Spinal cord (tissue), 10 donors: ENCODE measurements around the gene MYOZ3. TPM values are rescaled to one million over a fixed set of nuclear protein-coding genes. Genes with fewer than 3 reads are reported as not detected.

Source experiments
- DNase-seq, 6 donors: peaks; one replicate each; pipeline versions ENCODE4 v3.0.0 to v3.0.0-alpha.2; 2013 to 2015; ENCODE audit warnings: low spot score in 6 of 6, low read depth in 4 of 6
- H3K27ac ChIP-seq: one replicate; pipeline ENCODE4 v1.5.1; 2013; ENCODE audit warnings: low read depth, low read length, control low read depth
- H3K27me3 ChIP-seq: one replicate; pipeline ENCODE4 v1.6.1; 2013; ENCODE audit warnings: low read length; ENCODE audit not compliant: control insufficient read depth, insufficient read depth
- H3K36me3 ChIP-seq: one replicate; pipeline ENCODE4 v1.6.1; 2013; ENCODE audit warnings: low read length; ENCODE audit not compliant: control insufficient read depth, insufficient read depth
- H3K4me1 ChIP-seq: one replicate; pipeline ENCODE4 v1.6.1; 2013; ENCODE audit warnings: low read length; ENCODE audit not compliant: control insufficient read depth, insufficient read depth
- H3K4me3 ChIP-seq: one replicate; pipeline ENCODE4 v1.5.1; 2013; ENCODE audit warnings: low read depth, low read length, control low read depth
- H3K9me3 ChIP-seq: one replicate; pipeline ENCODE4 v1.6.1; 2013; ENCODE audit warnings: low read length; ENCODE audit not compliant: control insufficient read depth, insufficient read depth
- WGBS: methylation state at CpG from one replicate; pipeline ENCODE4 v1.1.5; 2013; ENCODE audit warnings: missing lambda C conversion rate; ENCODE audit not compliant: insufficient coverage; 5-methylcytosine and 5-hydroxymethylcytosine counted together
- polyA plus RNA-seq, 2 donors: library from polyadenylated mRNA; unstranded; fragments of 120-200 nt; gene quantifications; one replicate each; pipeline ENCODE4 v1.2.1, GENCODE V29; 2013; ENCODE audit not compliant: insufficient read length in 2 of 2
- total RNA-seq, 2 donors: library from RNA; depleted of rRNA in 1 of 2; stranded (reverse); fragments of 120-200 nt in 1 of 2; fragments of >200 nt in 1 of 2; gene quantifications; one replicate each; pipeline versions ENCODE4 v1.2.3 to v1.2.4, GENCODE V29; 2013 to 2014
- donor health status: healthy.

The MYOZ3 gene
- total and polyA plus RNA-seq, 4 donors: 4.6 to 15.6 (median 8.5) TPM

- Histone ChIP-seq H3K27me3 (no peaks in the 10 kb centered on the region), H3K36me3 (peaks cover 30% of the 10 kb centered on the region), H3K27ac (no peak overlapping the region), H3K4me1 (peaks cover 68% of the 10 kb centered on the region), H3K9me3 (no peaks in the 10 kb centered on the region), H3K4me3 (no peak overlapping the region)
- WGBS: 93% methylated on average over 16 of the region's 16 CpGs
- no peak for DNase-seq
Observed at GRCh38 chr5:150648294-150649107, 12.6 kb upstream of the MYOZ3 start.

- H3K4me3 ChIP-seq: no peak overlapping the region
- WGBS: 91% methylated on average over 43 of the region's 46 CpGs
- peaks cover 61% of the 10 kb centered on the region for H3K4me1 ChIP-seq
- no peak for DNase-seq
- no peaks in the 10 kb centered on the region for H3K27me3 ChIP-seq
- no peaks in the 10 kb centered on the region for H3K9me3 ChIP-seq
- H3K36me3 ChIP-seq: peaks cover 30% of the 10 kb centered on the region
- no peak overlapping the region for H3K27ac ChIP-seq
Observed at GRCh38 chr5:150649108-150650020, 11.7 kb upstream of the MYOZ3 start.

- no peaks in the 10 kb centered on the region for H3K9me3 ChIP-seq
- H3K27me3 ChIP-seq: no peaks in the 10 kb centered on the region
- no peak for DNase-seq
- H3K27ac ChIP-seq: no peak overlapping the region
- no peak overlapping the region for H3K4me3 ChIP-seq
- 76% methylated on average over 28 of the region's 38 CpGs for WGBS
- H3K4me1 ChIP-seq: peaks cover 51% of the 10 kb centered on the region
- H3K36me3 ChIP-seq: peaks cover 30% of the 10 kb centered on the region
Observed at GRCh38 chr5:150650021-150651006, 10.7 kb upstream of the MYOZ3 start.

GRCh38 chr5:150651382-150651781 lies 9.7 kb upstream of the MYOZ3 start:
- Histone ChIP-seq H3K36me3 (peaks cover 30% of the 10 kb centered on the region), H3K4me3 (no peak overlapping the region), H3K4me1 (peaks cover 55% of the 10 kb centered on the region), H3K27ac (peak overlapping the region; percentile 59), H3K9me3 (no peaks in the 10 kb centered on the region), H3K27me3 (no peaks in the 10 kb centered on the region)
- WGBS: 58% methylated on average over 1 of the region's 1 CpG
- no peak for DNase-seq

GRCh38 chr5:150651924-150652671 lies 9.0 kb upstream of the MYOZ3 start:
- DNase-seq: peak in 2 of 6 donors; percentile 74 to 81
- H3K27me3 ChIP-seq: no peaks in the 10 kb centered on the region
- H3K36me3 ChIP-seq: peaks cover 30% of the 10 kb centered on the region
- whole genome bisulfite sequencing: 16% methylated on average over 7 of the region's 13 CpGs
- peaks cover 58% of the 10 kb centered on the region for H3K4me1 ChIP-seq
- H3K27ac ChIP-seq: peak overlapping the region; percentile 59
- no peaks in the 10 kb centered on the region for H3K9me3 ChIP-seq
- no peak overlapping the region for H3K4me3 ChIP-seq

GRCh38 chr5:150653145-150653761 lies 7.8 kb upstream of the MYOZ3 start:
- Histone ChIP-seq H3K36me3 (peaks cover 26% of the 10 kb centered on the region), H3K9me3 (no peaks in the 10 kb centered on the region), H3K27ac (peak overlapping the region; percentile 59), H3K4me1 (peaks cover 53% of the 10 kb centered on the region), H3K4me3 (no peak overlapping the region), H3K27me3 (no peaks in the 10 kb centered on the region)
- WGBS: 83% methylated on average over 4 of the region's 5 CpGs
- DNase-seq: no peak

GRCh38 chr5:150653762-150654556 lies 7.1 kb upstream of the MYOZ3 start:
- Histone ChIP-seq H3K27ac (no peak overlapping the region), H3K4me3 (no peak overlapping the region), H3K36me3 (peaks cover 21% of the 10 kb centered on the region), H3K4me1 (peaks cover 52% of the 10 kb centered on the region), H3K9me3 (no peaks in the 10 kb centered on the region), H3K27me3 (no peaks in the 10 kb centered on the region)
- 83% methylated on average over 1 of the region's 2 CpGs for WGBS
- DNase-seq: no peak

GRCh38 chr5:150655221-150655620 lies 5.8 kb upstream of the MYOZ3 start:
- DNase-seq: no peak
- Histone ChIP-seq H3K27ac (no peak overlapping the region), H3K36me3 (peaks cover 8% of the 10 kb centered on the region), H3K4me1 (peaks cover 47% of the 10 kb centered on the region), H3K9me3 (no peaks in the 10 kb centered on the region), H3K4me3 (no peak overlapping the region), H3K27me3 (no peaks in the 10 kb centered on the region)
- WGBS: 94% methylated on average over 3 of the region's 3 CpGs
